Superior temporal gyrus (tissue), 1 donor: ENCODE results near the gene ZDHHC15.
"Not testable (repeated sequence)": the region's sequence is repeated elsewhere in the genome, so short reads cannot be mapped to it uniquely, and the experiment has no call there.

Experiments
- DNase-seq: peaks from one replicate; pipeline ENCODE4 v3.0.0-alpha.2; 2016; ENCODE audit errors: extremely low spot score

ZDHHC15 gene, protein sequence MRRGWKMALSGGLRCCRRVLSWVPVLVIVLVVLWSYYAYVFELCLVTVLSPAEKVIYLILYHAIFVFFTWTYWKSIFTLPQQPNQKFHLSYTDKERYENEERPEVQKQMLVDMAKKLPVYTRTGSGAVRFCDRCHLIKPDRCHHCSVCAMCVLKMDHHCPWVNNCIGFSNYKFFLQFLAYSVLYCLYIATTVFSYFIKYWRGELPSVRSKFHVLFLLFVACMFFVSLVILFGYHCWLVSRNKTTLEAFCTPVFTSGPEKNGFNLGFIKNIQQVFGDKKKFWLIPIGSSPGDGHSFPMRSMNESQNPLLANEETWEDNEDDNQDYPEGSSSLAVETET

DNA sequence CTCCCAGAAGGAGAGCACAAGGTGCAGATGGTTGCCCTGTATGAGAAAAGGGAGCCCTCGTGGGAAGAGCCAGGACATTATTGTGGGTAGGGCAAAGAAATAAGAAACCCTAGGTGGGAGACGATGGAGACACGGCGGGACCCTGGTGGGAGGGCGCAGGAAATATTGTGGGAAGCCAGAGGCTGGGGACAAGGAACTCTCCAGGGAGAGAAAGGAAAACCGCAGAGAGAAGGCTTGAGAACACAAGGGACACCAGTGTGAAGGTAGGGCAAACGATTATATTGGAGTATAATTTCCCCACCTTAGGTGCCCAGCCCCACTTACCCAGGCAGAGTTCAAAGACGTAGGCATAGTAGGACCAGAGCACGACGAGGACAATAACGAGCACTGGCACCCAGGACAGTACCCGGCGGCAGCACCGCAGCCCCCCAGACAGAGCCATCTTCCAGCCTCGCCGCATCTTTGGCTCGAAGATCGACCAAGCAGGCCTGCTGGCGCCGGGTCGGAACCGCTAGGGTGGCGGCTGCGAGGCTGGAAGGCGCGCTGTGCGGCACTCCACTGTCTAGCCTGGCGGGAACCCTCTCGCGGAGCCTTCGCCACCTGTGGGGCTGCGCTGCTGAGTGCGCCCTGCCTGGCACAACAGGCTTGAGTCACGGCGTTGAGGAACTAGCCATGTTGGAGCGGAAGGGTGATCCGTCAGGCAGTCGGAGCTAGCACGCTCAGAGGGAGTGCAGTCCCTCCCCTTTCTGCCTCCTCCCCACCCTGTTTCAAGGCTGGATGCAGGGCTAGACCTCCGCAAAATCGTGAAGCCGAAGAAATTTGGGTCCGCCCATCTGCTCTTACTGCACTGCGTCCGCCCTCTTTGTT lies at the start of gene ZDHHC15:
TSS of gene ZDHHC15 (minus strand) at position 473 of the 867 bp plus-strand sequence. CDS start at position 460, 13 bp downstream.
- DNase-seq: peak; percentile 27

- DNase-seq: not testable (repeated sequence)
Observed at GRCh38 chrX:75560544-75560943, 37.7 kb upstream of the ZDHHC15 start.

DNA sequence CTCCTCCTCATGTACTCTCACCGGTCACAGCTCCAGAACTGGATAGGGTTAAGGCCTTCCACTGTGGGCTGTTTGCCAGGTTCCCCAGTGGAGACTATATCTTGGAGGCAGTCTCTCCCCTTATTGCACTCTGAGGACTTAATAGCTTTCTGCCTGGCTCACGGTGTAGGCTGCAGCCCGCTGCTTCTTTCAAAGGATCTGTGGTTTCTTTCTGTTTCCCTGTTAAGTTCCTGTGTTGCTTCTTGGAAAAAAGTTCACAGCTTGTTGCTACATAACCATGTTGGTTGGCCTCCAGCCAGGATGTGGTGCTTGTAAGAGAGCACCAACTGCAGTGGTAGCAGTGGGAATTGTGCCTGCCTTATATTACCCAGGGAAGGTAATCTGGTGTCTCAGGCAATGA lies 24.9 kb upstream of the ZDHHC15 start:
- DNase-seq: peak; percentile 9

GRCh38 chrX:75546724-75547511 lies 24.1 kb upstream of the ZDHHC15 start:
- no peak for DNase-seq

GRCh38 chrX:75544786-75545185 lies 21.9 kb upstream of the ZDHHC15 start:
- no peak for DNase-seq

- no peak for DNase-seq
Observed at GRCh38 chrX:75483933-75484332, 38.9 kb downstream of the ZDHHC15 start.

GRCh38 chrX:75461780-75462179 lies 61.1 kb downstream of the ZDHHC15 start:
- not testable (repeated sequence) for DNase-seq

DNA sequence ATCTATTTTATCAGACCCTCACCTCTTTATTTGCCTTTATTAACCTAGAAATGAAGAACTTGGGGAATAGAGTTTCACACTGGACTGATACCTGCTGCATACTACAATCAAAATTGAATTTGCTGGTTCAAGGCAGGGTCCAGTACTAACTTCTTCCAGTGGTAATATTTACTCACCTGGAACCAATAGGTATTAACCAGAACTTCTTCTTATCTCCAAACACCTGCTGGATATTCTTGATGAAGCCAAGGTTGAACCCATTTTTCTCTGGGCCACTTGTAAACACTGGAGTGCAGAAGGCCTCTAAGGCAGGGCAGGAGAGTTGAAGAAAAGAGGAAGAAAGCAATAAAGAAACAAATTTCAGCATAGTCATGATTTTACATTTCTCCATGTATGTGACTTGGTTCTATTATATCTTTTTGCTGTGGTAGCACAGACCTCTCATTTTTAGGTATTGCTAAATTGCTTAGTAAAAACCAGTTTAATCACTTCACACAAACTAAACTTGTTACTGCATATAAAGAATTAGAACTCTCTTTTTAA lies 101.1 kb downstream of the ZDHHC15 start:
- no peak for DNase-seq

DNA sequence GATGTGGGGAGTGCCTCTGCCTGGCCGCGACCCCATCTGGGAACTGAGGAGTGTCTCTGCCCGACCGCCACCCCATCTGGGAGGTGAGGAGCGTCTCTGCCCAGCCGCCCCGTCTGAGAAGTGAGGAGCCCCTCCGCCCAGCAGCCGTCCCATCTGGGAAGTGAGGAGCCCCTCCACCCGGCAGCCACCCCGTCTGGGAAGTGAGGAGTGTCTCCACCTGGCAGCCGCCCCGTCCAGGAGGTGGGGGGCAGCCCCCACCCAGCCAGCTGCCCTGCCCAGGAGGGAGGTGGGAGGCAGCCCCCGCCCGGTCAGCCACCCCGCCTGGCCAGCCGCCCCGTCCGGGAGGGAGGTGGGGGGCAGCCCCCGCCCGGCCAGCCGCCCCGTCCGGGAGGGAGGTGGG lies 115.7 kb downstream of the ZDHHC15 start:
- DNase-seq: not testable (repeated sequence)

- no peak for DNase-seq
Observed at GRCh38 chrX:75390470-75390869, 132.4 kb downstream of the ZDHHC15 start.

GRCh38 chrX:75369721-75370120 lies 153.1 kb downstream of the ZDHHC15 start:
- no peak for DNase-seq

GRCh38 chrX:75366861-75367260 lies 156.0 kb downstream of the ZDHHC15 start:
- DNase-seq: no peak

DNA sequence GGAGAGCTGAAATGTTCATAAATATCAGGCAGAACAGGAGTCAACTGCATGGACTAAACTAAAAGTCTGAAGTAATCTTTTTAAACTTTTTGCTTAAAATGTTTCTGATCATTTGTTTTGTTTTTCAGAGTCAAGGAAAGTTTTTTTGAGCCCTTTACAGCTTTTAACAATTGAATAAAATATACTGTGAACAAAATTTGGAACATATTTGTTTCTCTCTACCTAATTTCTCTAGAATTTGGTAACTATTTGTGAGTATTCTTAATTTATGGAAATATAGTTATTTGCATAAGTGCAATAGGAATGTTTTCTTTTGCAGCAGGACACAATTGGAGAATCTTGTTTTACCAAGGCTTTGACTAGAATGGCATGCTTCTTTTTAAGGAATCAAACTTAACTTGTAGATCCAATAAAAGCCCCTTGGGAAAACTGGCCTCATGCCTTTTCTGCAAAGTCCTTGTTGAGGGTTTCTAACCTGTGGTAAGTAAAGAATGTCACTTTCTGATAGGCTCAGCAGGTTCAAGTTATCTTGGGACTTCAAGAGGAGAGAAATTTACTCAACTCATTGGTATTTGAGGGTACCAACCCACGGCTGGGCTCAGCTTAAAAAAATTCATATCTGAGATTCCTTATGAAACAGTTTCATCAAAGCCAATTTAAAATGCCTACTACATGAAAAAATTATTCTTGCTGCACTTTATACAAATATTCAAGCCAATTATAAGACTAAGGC lies 157.4 kb downstream of the ZDHHC15 start:
- DNase-seq: no peak

DNA sequence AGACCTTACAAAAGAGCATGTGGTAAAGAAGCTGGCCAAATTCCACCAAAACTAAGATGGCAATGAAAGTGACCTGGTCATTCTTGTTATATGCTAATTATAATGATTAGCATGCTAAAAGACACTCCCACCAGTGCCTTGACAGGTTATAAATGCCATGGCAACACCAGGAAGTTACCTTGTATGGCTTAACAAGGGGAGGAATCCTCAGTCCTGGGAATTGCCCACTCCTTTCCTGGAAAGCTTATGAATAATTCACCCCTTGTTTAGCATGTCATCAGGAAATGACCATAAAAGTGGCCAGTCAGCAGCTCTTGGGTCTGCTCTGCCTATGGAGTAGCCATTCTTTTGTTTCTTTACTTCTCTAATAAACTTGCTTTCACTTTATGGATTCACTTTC lies 161.0 kb downstream of the ZDHHC15 start:
- DNase-seq: no peak

GRCh38 chrX:75348601-75349000 lies 174.2 kb downstream of the ZDHHC15 start:
- DNase-seq: not testable (repeated sequence)

- no peak for DNase-seq
Observed at GRCh38 chrX:75337525-75337924, 185.3 kb downstream of the ZDHHC15 start.

DNA sequence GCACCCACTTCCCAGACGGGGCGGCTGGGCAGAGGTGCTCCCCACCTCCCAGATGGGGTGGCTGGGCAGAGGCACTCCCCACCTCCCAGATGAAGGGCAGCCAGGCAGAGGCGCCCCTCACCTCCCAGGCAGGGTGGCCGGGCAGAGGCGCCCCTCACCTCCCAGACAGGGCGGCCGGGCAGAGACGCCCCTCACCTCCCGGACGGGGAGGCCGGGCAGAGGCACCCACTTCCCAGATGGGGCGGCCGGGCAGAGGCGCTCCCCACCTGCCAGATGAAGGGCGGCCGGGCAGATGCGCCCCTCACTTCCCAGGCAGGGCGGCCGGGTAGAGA lies 187.7 kb downstream of the ZDHHC15 start:
- no peak for DNase-seq

GRCh38 chrX:75334407-75335126 lies 188.3 kb downstream of the ZDHHC15 start:
- not testable (repeated sequence) for DNase-seq

DNA sequence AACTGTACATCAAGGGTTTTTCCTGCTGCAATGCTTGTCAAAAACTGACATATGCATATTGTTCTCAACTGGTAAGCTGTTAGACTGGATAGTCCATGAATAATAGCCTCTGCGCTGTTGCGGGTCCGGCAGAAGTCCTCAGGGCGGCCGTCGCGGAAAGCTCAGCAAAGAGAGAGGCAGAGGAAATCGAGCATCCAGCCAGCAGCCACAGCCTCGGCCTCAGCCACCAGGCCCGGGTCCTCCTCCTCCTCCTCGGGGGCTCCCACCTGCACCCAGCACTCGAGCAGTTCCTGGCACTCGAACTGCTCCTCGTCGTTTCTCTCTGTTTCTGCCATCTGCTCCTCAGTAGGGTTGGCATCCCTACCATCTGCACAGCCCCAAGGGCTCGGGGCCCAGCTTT lies 195.2 kb downstream of the ZDHHC15 start:
- DNase-seq: no peak
